Endothelial cell (in vitro differentiated cells): ENCODE data around the gene NCOA1. TPM values are rescaled to one million over a fixed set of nuclear protein-coding genes. Genes with fewer than 3 reads are reported as not detected.

Experiments used
- DNase-seq: peaks from one replicate; pipeline ENCODE4 v3.0.0; 2021; ENCODE audit warnings: low spot score
- H3K27ac Mint-ChIP-seq: one replicate; pipeline ENCODE4 v1.8.0; 2021; ENCODE audit warnings: mixed read lengths, inconsistent platforms; ENCODE audit not compliant: unreplicated experiment
- H3K27me3 Mint-ChIP-seq: one replicate; pipeline ENCODE4 v1.8.0; 2021; ENCODE audit warnings: mild to moderate bottlenecking, moderate library complexity, mixed read lengths, inconsistent platforms; ENCODE audit not compliant: unreplicated experiment
- H3K36me3 Mint-ChIP-seq: one replicate; pipeline ENCODE4 v1.8.0; 2021; ENCODE audit warnings: mild to moderate bottlenecking, low read depth, mixed read lengths, inconsistent platforms; ENCODE audit not compliant: unreplicated experiment
- H3K4me1 Mint-ChIP-seq: one replicate; pipeline ENCODE4 v1.8.0; 2021; ENCODE audit warnings: mild to moderate bottlenecking, mixed read lengths, inconsistent platforms; ENCODE audit not compliant: unreplicated experiment
- H3K4me3 Mint-ChIP-seq: one replicate; pipeline ENCODE4 v1.8.0; 2021; ENCODE audit warnings: mild to moderate bottlenecking, mixed read lengths, inconsistent platforms; ENCODE audit not compliant: unreplicated experiment
- H3K9me3 Mint-ChIP-seq: one replicate; pipeline ENCODE4 v1.8.0; 2021; ENCODE audit warnings: mixed read lengths, inconsistent platforms; ENCODE audit not compliant: unreplicated experiment
- total RNA-seq: library from RNA; stranded (reverse); fragmentation: NEBNext Ultra II Directional; extraction: Animal tissue kit (Norgen Biotek cat#: 25700); gene quantifications from one replicate; pipeline ENCODE4 v1.2.1, GENCODE V29; 2021; ENCODE audit not compliant: unreplicated experiment
- TF ChIP-seq, protein P1 (sequence below): fragments of 200-600 bp; sonication (generic); IDR thresholded peaks from one replicate; pipeline ENCODE4 v1.5.0; 2021; ENCODE audit warnings: antibody characterized with exemption; ENCODE audit not compliant: unreplicated experiment

Gene NCOA1
- total RNA-seq, 1 donor from 2014 or later, result 47.4 TPM

DNA sequence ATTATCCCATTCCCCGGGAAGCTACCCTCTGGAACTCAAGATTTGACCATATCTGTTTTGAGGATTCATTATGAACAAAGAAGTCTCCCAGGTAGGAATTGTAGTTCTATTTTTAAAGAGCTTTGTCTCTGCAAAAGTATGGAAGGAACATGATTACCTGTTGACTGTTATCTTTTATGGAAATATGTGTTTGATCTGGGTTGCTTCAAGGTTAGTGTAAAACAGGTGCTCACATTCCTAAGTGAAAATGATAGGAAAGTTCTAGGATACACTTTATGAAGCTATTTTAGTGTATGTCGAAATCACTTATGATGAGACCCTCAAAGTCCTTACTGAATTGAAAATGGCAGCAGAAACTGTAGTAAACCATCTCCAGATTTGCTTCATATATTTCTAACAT is 153.0 kb downstream of the NCOA1 start:
- no peaks in the 10 kb centered on the region for H3K4me1 Mint-ChIP-seq
- TF ChIP-seq, protein P1, sequence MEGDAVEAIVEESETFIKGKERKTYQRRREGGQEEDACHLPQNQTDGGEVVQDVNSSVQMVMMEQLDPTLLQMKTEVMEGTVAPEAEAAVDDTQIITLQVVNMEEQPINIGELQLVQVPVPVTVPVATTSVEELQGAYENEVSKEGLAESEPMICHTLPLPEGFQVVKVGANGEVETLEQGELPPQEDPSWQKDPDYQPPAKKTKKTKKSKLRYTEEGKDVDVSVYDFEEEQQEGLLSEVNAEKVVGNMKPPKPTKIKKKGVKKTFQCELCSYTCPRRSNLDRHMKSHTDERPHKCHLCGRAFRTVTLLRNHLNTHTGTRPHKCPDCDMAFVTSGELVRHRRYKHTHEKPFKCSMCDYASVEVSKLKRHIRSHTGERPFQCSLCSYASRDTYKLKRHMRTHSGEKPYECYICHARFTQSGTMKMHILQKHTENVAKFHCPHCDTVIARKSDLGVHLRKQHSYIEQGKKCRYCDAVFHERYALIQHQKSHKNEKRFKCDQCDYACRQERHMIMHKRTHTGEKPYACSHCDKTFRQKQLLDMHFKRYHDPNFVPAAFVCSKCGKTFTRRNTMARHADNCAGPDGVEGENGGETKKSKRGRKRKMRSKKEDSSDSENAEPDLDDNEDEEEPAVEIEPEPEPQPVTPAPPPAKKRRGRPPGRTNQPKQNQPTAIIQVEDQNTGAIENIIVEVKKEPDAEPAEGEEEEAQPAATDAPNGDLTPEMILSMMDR, result no peak
- H3K27ac Mint-ChIP-seq, result no peak overlapping the region
- H3K36me3 Mint-ChIP-seq, result no peaks in the 10 kb centered on the region
- no peaks in the 10 kb centered on the region for H3K27me3 Mint-ChIP-seq
- H3K4me3 Mint-ChIP-seq, result no peak overlapping the region
- H3K9me3 Mint-ChIP-seq, result no peaks in the 10 kb centered on the region
- DNase-seq, result no peak

DNA sequence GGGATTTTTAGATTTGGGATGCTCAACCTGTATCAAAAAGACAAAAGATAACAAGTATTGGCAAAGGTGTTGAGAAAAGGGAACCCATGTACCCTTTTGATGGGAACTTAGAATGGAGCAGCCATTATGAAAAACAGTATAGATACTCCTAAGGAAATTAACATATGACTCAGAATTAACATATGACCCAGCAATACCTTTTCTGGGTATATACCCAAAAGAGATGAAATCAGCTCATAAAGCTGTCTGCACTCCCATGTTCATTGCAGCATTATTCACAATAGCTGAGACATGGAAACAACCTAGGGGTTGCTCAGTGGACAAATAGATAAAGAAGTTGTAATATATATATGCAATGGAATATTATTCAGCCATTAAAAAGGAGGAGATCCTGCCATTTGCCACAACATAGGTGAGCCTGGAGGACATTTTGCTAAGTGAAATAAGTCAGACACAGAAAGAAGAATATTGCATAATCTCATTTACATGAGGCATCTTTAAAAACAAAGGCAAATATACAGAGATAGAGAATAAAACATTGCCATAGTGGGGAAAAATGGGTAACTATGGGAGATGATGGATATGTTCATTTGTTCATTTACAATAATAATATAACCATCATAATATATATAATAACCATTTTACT is 160.1 kb downstream of the NCOA1 start:
- H3K4me1 Mint-ChIP-seq, result no peaks in the 10 kb centered on the region
- DNase-seq, result no peak
- H3K4me3 Mint-ChIP-seq, result no peak overlapping the region
- no peaks in the 10 kb centered on the region for H3K36me3 Mint-ChIP-seq
- H3K27me3 Mint-ChIP-seq, result no peaks in the 10 kb centered on the region
- TF ChIP-seq, protein P1, result no peak
- H3K27ac Mint-ChIP-seq, result no peak overlapping the region
- H3K9me3 Mint-ChIP-seq, result no peaks in the 10 kb centered on the region

DNA sequence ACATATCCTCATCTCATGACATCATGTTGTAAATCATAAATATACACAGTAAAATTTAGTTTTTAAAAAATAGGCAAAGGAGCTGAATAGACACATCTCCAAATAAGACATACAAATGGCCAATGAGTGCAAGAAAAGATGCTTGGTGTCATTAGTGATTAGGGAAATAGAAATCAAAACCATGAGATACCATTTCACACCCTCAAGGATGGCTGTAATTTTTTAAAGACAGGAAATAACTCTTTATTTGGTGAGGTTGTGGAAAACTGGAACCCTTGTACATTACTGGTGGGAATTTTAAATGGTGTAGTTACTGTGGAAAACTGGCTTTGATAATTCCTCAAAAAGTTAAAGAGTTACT is 160.6 kb downstream of the NCOA1 start:
- no peak for DNase-seq
- H3K4me3 Mint-ChIP-seq, result no peak overlapping the region
- H3K36me3 Mint-ChIP-seq, result no peaks in the 10 kb centered on the region
- no peaks in the 10 kb centered on the region for H3K9me3 Mint-ChIP-seq
- H3K4me1 Mint-ChIP-seq, result no peaks in the 10 kb centered on the region
- TF ChIP-seq, protein P1, result no peak
- H3K27ac Mint-ChIP-seq, result no peak overlapping the region
- H3K27me3 Mint-ChIP-seq, result no peaks in the 10 kb centered on the region

DNA sequence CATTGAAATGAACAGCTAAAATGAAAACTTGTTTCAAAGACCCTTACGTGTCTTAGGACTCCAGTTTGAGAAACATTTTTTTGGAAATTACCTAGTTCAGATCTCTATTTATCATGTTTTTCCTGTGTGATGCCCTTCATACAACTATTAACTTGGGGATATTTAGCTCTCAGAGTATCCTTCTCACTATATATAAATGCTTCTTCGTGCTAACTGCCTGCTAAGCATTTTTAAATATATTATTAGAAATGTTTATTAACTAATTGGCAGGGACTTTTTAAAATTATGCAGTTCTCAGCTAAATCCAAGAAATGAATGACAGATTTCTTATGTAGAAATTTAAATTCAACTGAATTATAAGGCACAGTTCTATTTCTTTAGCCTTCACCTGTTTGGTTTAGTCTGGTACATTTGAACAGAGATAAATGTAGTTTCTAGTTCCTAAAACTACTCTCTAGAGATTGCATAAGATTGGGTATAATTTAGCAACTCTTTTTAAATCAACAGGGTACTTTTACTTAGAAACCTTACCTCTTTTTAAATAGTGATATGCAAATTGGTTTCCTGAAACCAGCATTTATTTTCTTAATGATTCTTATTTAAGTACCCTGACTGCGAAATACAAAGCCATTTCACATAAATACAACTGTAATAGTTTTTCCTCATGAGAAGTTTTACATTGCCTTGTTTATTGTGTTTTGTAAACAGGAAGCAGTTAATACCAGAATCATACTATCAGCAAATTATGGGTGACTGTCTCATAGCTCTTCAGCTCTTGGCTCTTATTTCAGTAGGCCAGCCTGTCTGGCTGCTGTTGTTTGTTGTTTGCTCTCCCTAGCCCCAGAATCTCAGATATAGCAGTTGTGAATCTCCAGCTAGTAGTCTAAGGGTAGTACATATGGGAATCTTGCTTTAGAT is 161.5 kb downstream of the NCOA1 start:
- TF ChIP-seq, protein P1, result no peak
- no peak for DNase-seq
- H3K27me3 Mint-ChIP-seq, result no peaks in the 10 kb centered on the region
- no peaks in the 10 kb centered on the region for H3K36me3 Mint-ChIP-seq
- no peaks in the 10 kb centered on the region for H3K9me3 Mint-ChIP-seq
- no peak overlapping the region for H3K27ac Mint-ChIP-seq
- no peaks in the 10 kb centered on the region for H3K4me1 Mint-ChIP-seq
- H3K4me3 Mint-ChIP-seq, result no peak overlapping the region

DNA sequence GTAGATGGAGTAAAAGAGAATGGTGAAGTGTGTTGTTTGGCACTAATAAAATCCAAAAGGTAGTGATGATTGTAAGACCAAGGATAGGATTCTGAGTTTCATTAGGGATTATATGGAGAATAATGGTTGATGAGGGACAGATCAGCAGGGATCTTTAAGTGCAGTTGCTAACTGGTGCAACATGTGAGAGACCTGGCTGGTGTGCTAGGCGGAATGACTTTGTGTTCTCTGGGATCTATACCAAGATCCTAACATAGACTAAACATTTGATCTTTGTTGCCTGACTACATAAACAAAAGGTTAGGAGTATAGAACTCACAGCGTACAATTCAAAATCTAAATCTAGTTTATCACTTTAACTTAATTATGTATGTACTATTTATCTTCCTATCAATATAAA is 166.8 kb downstream of the NCOA1 start:
- H3K4me3 Mint-ChIP-seq, result no peak overlapping the region
- TF ChIP-seq, protein P1, result no peak
- peaks cover 5% of the 10 kb centered on the region for H3K36me3 Mint-ChIP-seq
- H3K9me3 Mint-ChIP-seq, result no peaks in the 10 kb centered on the region
- H3K27me3 Mint-ChIP-seq, result peaks cover 1% of the 10 kb centered on the region
- H3K4me1 Mint-ChIP-seq, result no peaks in the 10 kb centered on the region
- DNase-seq, result no peak
- H3K27ac Mint-ChIP-seq, result no peak overlapping the region
